Vagina (tissue), 2 donors: ENCODE data around the gene SUSD3.

Experiments used
- CTCF ChIP-seq, 3 experiments: fragments of 450-650 bp in 2 of 3; fragments of 200-600 bp in 1 of 3; sonication (generic) in 1 of 3; IDR thresholded peaks; one replicate each; pipeline ENCODE4 v1.5.1; 2017 to 2019; ENCODE audit warnings: antibody characterized with exemption in 3 of 3, mild to moderate bottlenecking in 2 of 3, moderate library complexity in 2 of 3
- POLR2AphosphoS5 ChIP-seq, 2 donors: sonication (generic); formaldehyde crosslinking; IDR thresholded peaks; one replicate each; pipeline ENCODE4 v1.9.0; 2017; ENCODE audit warnings: antibody characterized with exemption in 2 of 2, mild to moderate bottlenecking in 2 of 2, low read depth in 1 of 2; ENCODE audit not compliant: insufficient read depth in 1 of 2

DNA sequence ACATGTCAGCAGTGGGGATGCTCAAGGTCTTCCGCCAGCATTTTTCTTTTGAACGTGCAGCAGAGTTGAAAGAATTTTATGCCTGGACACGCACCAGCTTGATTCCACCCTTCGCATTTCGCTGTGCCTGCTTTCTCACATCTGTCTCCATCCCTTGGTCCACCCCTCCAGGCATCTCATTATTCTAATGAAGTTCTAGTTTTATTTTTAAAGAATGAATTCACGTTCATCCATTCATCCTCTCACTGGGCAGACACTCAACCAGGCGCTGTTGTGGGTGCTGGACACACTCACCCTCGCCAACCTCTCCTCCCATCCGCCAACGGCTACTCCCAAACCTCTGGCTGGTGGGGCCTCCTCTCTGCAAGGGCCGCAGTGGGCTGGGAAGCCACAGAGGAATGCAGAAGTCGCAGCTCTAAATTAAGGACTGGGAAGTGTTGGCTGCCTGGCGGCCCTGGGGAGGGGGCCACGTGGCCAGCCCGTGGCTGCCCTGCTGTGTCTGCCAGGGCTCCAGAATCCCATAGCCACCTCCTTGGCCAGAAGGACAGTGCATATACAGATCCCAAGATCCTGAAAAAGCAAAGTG, 6.7 kb downstream of the SUSD3 start:
- no peak for TF ChIP-seq POLR2AphosphoS5 (IDR thresholded peaks at IDR 0.05; ENCODE audit: insufficient read depth in 1 of 2, low read depth in 1 of 2)
- no peak for TF ChIP-seq CTCF (IDR thresholded peaks at IDR 0.05)
